Smooth muscle cell (in vitro differentiated cells): ENCODE results near the gene ZNF469. TPM values are rescaled to one million over a fixed set of nuclear protein-coding genes. Genes with fewer than 3 reads are reported as not detected.

ENCODE experiments used
- DNase-seq: peaks from one replicate; lab custom pipeline; 2025; ENCODE audit not compliant: unreplicated experiment; lab: John Stamatoyannopoulos, UW
- H2AFZ ChIP-seq: fragments of 200-600 bp; sonication (generic); 2 replicates; pipeline ENCODE4 v1.6.0; 2016; ENCODE audit warnings: antibody characterized with exemption, low read depth, mild to moderate bottlenecking
- H3F3A ChIP-seq: fragments of 200-600 bp; sonication (generic); 2 replicates; pipeline ENCODE4 v1.6.0; 2017; ENCODE audit warnings: antibody characterized with exemption, low read depth
- H3K27ac ChIP-seq: fragments of 200-600 bp; sonication (generic); 2 replicates; pipeline ENCODE4 v1.5.1; 2016; ENCODE audit warnings: low read depth, mild to moderate bottlenecking
- H3K27me3 ChIP-seq: fragments of 200-600 bp; sonication (generic); 2 replicates; pipeline ENCODE4 v1.6.1; 2016; ENCODE audit warnings: low read depth, mild to moderate bottlenecking
- H3K36me3 ChIP-seq: fragments of 200-600 bp; sonication (generic); 2 replicates; pipeline ENCODE4 v1.5.1; 2016; ENCODE audit warnings: low read depth
- H3K4me1 ChIP-seq: fragments of 200-600 bp; sonication (generic); 2 replicates; pipeline ENCODE4 v1.5.1; 2016; ENCODE audit warnings: low read depth
- H3K4me2 ChIP-seq: fragments of 200-600 bp; sonication (generic); 2 replicates; pipeline ENCODE4 v1.6.0; 2016; ENCODE audit warnings: mild to moderate bottlenecking
- H3K4me3 ChIP-seq: fragments of 200-600 bp; sonication (generic); 2 replicates; pipeline ENCODE4 v1.5.1; 2016; ENCODE audit warnings: mild to moderate bottlenecking
- H3K79me2 ChIP-seq: fragments of 200-600 bp; sonication (generic); 2 replicates; pipeline ENCODE4 v1.6.0; 2016; ENCODE audit warnings: low read depth, mild to moderate bottlenecking
- H3K9ac ChIP-seq: fragments of 200-600 bp; sonication (generic); 2 replicates; pipeline ENCODE4 v1.6.0; 2016; ENCODE audit warnings: low read depth
- H3K9me3 ChIP-seq: fragments of 200-600 bp; sonication (generic); replicated peaks from 2 replicates; pipeline ENCODE4 v1.5.1; 2016; ENCODE audit warnings: low read depth
- H4K20me1 ChIP-seq: fragments of 200-600 bp; sonication (generic); 2 replicates; pipeline ENCODE4 v1.6.0; 2016; ENCODE audit warnings: low read depth
- CTCF ChIP-seq: fragments of 200-600 bp; sonication (generic); IDR thresholded peaks from 2 replicates; pipeline ENCODE4 v1.5.1; 2017; ENCODE audit warnings: borderline replicate concordance, mild to moderate bottlenecking, antibody characterized with exemption; ENCODE audit not compliant: insufficient read depth, poor library complexity, severe bottlenecking
- whole genome bisulfite sequencing: methylation state at CpG from one replicate; pipeline ENCODE4 v1.1.7; 2016; ENCODE audit warnings: low lambda C conversion rate; 5-methylcytosine and 5-hydroxymethylcytosine counted together
- polyA plus RNA-seq: library from polyadenylated mRNA; unstranded; fragments of >200 nt; fragmentation: Nextera tagmentation; extraction: Ambion mirVana; gene quantifications from 2 replicates; pipeline ENCODE4 v1.2.1, GENCODE V29; 2016
- total RNA-seq: library from RNA; depleted of rRNA; stranded (reverse); fragments of >200 nt; gene quantifications from 2 replicates; pipeline ENCODE4 v1.2.3, GENCODE V29; 2014

The ZNF469 gene
- total and polyA plus RNA-seq, 2 experiments from 2014 or later = 5.0 to 6.2 TPM

DNA sequence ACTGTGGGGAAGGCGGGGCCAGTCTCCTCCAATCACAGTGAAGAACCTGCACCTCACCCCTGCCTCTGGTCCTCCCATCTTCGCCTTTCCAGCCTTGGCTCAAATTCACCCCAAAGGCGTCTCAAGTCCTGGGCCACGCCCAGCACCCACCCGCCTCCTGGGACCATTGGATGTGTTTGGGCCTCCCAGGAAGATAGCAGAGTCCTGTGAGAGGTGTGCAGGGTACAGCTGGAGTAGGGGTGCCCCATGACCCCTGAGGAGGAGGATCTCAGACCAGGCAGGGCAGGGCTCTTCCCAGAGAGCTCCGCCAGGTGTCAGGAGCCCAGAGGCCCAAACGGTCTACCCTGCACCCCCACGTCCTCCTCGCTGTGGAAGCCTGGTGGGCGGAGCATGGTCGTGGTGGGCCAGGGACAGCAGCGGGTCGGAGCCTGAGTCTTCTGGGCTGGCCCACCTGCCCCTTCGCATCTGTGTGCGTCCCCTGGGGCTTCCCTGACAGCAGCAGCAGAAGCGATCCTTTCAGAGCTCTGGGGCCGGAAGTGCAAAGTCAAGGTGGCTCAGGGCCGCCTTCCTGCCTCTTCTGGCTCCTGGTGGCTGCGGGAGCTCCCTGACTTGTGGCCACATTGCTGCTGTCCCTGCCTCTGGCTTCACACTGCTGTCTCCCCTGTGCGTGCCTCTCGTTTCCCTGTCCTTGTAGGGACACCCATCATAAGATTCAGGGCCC is 34.9 kb upstream of the ZNF469 start:
- no peaks in the 10 kb centered on the region for H4K20me1 ChIP-seq
- H3K9ac ChIP-seq = no peak overlapping the region
- no peak overlapping the region for H3K27ac ChIP-seq
- DNase-seq = no peak
- H3K4me1 ChIP-seq = no peaks in the 10 kb centered on the region
- H3F3A ChIP-seq = no peaks in the 10 kb centered on the region
- no peak for TF ChIP-seq CTCF
- no peak overlapping the region for H2AFZ ChIP-seq
- no peak overlapping the region for H3K4me3 ChIP-seq
- no peak overlapping the region for H3K4me2 ChIP-seq
- no peaks in the 10 kb centered on the region for H3K36me3 ChIP-seq
- WGBS = 91% methylated on average over 21 of the region's 21 CpGs
- no peaks in the 10 kb centered on the region for H3K79me2 ChIP-seq
- H3K9me3 ChIP-seq = no peaks in the 10 kb centered on the region
- H3K27me3 ChIP-seq = no peaks in the 10 kb centered on the region

DNA sequence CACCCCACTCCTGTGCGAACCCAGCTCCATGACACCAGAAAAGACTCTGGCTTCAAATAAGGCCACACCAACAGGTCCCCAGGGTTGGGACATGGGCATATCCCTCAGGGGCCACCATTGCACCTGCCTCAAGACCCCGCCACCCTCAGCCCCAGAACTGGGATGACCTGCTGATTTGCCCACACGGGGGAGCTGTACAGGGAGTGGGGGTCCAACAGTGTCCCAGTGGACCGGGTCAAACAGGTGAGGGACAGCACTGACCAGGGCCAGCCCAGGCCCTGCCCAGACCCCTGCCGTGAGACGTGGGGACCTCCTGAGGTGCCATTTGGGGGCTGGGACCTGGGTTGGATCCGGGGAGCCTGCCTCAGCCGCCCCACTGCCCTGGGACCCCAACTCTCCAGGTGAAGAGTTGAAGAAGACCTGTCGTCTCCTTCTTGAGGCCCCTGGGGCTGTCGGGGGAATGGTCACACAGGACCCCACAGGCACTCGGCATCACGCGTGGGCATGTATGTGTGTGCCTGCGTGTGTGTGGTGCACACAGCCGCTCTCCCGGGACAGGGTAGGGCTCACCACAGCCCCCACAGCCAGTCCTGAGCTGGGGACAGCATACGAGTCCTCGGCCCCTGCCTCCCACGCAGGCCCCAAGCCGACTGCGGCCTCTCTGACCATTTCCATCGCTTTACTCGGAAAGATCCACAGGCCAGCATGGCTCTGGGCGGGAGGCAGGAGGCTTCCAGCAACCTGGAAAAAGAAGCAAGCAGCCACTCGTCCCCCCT is 34.2 kb upstream of the ZNF469 start:
- H4K20me1 ChIP-seq = no peaks in the 10 kb centered on the region
- H3K4me3 ChIP-seq = no peak overlapping the region
- no peaks in the 10 kb centered on the region for H3K79me2 ChIP-seq
- no peak overlapping the region for H2AFZ ChIP-seq
- no peaks in the 10 kb centered on the region for H3K4me1 ChIP-seq
- 90% methylated on average over 21 of the region's 25 CpGs for WGBS
- no peaks in the 10 kb centered on the region for H3K9me3 ChIP-seq
- no peaks in the 10 kb centered on the region for H3F3A ChIP-seq
- no peaks in the 10 kb centered on the region for H3K36me3 ChIP-seq
- TF ChIP-seq CTCF = no peak
- no peaks in the 10 kb centered on the region for H3K27me3 ChIP-seq
- no peak overlapping the region for H3K9ac ChIP-seq
- H3K27ac ChIP-seq = no peak overlapping the region
- no peak for DNase-seq
- H3K4me2 ChIP-seq = no peak overlapping the region

- Histone ChIP-seq H3K9ac (no peak overlapping the region), H3K79me2 (no peaks in the 10 kb centered on the region), H3K27ac (no peak overlapping the region), H4K20me1 (no peaks in the 10 kb centered on the region), H3K27me3 (no peaks in the 10 kb centered on the region), H3K36me3 (no peaks in the 10 kb centered on the region), H3K4me3 (no peak overlapping the region), H3K4me2 (no peak overlapping the region), H2AFZ (no peak overlapping the region), H3F3A (no peaks in the 10 kb centered on the region), H3K4me1 (no peaks in the 10 kb centered on the region), H3K9me3 (no peaks in the 10 kb centered on the region)
- TF ChIP-seq CTCF = no peak
- DNase-seq = no peak
- WGBS = 95% methylated on average over 12 of the region's 12 CpGs
Observed at GRCh38 chr16:88349153-88349902, 33.4 kb upstream of the ZNF469 start.
